ENCODE results near the gene FKBP1A. TPM values are rescaled to one million over a fixed set of nuclear protein-coding genes. Genes with fewer than 3 reads are reported as not detected.

Gene FKBP1A
- total and polyA plus RNA-seq, 9 of the 15 experiments (the other 6 are each of a cell fraction or from before 2014, with no cell fraction given), result 48.8 to 502 (median 89.6) TPM

DNA sequence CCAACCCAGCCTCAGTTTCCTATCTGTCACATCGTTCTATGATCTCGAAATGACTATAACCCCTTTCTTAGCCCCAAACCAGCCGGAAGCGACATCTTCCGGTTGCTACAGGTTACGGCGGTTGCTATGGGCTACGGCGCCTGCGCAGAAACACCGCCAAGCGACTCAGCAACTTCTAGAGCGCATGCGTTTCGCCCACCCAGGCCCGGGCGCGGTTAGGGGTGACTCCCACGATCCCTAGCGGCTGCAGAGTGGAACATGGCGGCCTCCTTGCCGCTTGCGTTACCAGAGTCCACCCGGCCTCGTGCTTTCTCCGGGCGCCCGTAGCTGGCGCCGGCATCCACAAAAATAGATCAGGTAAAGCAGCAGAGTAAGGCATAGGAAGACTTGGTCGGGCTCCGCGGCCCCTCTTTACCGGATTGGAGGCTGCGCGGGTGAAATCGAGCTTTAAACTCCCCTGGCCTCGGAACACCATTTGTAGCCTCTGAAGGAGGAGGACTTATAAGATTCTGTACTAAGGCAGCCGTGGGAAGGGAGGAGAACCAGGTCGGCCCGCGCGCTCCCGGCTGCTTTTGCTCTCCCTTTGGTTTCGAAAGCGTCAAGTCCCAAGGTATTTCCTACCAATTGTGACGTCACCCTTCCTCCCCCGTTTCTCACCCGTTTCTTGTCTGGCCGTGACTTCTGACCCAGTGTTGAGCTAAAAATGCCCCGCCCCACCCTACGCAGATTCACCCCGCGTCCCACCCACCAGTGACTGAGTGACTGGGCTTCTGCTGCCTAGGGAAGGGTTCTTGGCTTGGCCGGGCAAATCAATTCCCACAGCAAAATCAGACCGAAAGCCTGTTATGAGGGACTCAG, 67.5 kb downstream of the FKBP1A start (continued):
- TF ChIP-seq, protein P1, sequence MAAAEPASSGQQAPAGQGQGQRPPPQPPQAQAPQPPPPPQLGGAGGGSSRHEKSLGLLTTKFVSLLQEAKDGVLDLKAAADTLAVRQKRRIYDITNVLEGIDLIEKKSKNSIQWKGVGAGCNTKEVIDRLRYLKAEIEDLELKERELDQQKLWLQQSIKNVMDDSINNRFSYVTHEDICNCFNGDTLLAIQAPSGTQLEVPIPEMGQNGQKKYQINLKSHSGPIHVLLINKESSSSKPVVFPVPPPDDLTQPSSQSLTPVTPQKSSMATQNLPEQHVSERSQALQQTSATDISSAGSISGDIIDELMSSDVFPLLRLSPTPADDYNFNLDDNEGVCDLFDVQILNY (CRISPR knock-in tag; IDR thresholded peaks at IDR 0.05), result no peak
- TF ChIP-seq SRSF9 (IDR thresholded peaks at IDR 0.05; ENCODE audit: borderline replicate concordance, low read depth, low read length) (no peak), SIN3A (IDR thresholded peaks at IDR 0.05; ENCODE audit: borderline replicate concordance in 2 of 2, control insufficient read depth in 1 of 2, low read depth in 2 of 2, low read length in 2 of 2) (no peak), NFATC3 (IDR thresholded peaks at IDR 0.05) (no peak), NCOA4 (IDR thresholded peaks at IDR 0.05; ENCODE audit: partially characterized antibody) (no peak), MCM5 (IDR thresholded peaks at IDR 0.05; ENCODE audit: low read depth) (no peak), ZNF146 (CRISPR knock-in tag; IDR thresholded peaks at IDR 0.05; ENCODE audit: unreplicated experiment) (no peak), ZNF12 (CRISPR knock-in tag; IDR thresholded peaks at IDR 0.05) (no peak), SMARCE1 (IDR thresholded peaks at IDR 0.05) (peak; percentile 41; the same call in 1 of the 2 replicates), HDGF (IDR thresholded peaks at IDR 0.05) (no peak), ZKSCAN1 (IDR thresholded peaks at IDR 0.05; ENCODE audit: low read depth, low read length) (no peak), FOS (IDR thresholded peaks at IDR 0.05; ENCODE audit: extremely low read depth, insufficient read length) (no peak), RBM22 (IDR thresholded peaks at IDR 0.05; ENCODE audit: low read depth, low read length, poor library complexity, severe bottlenecking) (peak; percentile 100), TAL1 (IDR thresholded peaks at IDR 0.05) (no peak), ZNF695 (CRISPR knock-in tag; IDR thresholded peaks at IDR 0.05) (no peak), XRCC3 (IDR thresholded peaks at IDR 0.05) (no peak), ZSCAN29 (IDR thresholded peaks at IDR 0.05) (no peak), TFAM (CRISPR knock-in tag; conservative IDR thresholded peaks at IDR 0.05) (no peak), HLTF (IDR thresholded peaks at IDR 0.05) (no peak), DIDO1 (tag; IDR thresholded peaks at IDR 0.05; ENCODE audit: low read depth) (peak; percentile 34; the same call in 1 of the 2 replicates)
- TF ChIP-seq, protein P2, sequence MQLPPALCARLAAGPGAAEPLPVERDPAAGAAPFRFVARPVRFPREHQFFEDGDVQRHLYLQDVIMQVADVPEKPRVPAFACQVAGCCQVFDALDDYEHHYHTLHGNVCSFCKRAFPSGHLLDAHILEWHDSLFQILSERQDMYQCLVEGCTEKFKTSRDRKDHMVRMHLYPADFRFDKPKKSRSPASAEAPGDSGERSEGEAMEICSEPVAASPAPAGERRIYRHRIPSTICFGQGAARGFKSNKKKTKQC (CRISPR knock-in tag; IDR thresholded peaks at IDR 0.05), result 0 out of 2 replicates have a peak, but pooled peaks have one; percentile 41
- TF ChIP-seq, protein P3, sequence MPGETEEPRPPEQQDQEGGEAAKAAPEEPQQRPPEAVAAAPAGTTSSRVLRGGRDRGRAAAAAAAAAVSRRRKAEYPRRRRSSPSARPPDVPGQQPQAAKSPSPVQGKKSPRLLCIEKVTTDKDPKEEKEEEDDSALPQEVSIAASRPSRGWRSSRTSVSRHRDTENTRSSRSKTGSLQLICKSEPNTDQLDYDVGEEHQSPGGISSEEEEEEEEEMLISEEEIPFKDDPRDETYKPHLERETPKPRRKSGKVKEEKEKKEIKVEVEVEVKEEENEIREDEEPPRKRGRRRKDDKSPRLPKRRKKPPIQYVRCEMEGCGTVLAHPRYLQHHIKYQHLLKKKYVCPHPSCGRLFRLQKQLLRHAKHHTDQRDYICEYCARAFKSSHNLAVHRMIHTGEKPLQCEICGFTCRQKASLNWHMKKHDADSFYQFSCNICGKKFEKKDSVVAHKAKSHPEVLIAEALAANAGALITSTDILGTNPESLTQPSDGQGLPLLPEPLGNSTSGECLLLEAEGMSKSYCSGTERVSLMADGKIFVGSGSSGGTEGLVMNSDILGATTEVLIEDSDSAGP (CRISPR knock-in tag; IDR thresholded peaks at IDR 0.05), result no peak
- TF ChIP-seq, protein P4, sequence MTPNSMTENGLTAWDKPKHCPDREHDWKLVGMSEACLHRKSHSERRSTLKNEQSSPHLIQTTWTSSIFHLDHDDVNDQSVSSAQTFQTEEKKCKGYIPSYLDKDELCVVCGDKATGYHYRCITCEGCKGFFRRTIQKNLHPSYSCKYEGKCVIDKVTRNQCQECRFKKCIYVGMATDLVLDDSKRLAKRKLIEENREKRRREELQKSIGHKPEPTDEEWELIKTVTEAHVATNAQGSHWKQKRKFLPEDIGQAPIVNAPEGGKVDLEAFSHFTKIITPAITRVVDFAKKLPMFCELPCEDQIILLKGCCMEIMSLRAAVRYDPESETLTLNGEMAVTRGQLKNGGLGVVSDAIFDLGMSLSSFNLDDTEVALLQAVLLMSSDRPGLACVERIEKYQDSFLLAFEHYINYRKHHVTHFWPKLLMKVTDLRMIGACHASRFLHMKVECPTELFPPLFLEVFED (CRISPR knock-in tag; conservative IDR thresholded peaks at IDR 0.05), result no peak; the same call in 1 of the 2 replicates

Data from K562 (cell line).